ENCODE data around the gene CNIH3.

The CNIH3 gene

DNA sequence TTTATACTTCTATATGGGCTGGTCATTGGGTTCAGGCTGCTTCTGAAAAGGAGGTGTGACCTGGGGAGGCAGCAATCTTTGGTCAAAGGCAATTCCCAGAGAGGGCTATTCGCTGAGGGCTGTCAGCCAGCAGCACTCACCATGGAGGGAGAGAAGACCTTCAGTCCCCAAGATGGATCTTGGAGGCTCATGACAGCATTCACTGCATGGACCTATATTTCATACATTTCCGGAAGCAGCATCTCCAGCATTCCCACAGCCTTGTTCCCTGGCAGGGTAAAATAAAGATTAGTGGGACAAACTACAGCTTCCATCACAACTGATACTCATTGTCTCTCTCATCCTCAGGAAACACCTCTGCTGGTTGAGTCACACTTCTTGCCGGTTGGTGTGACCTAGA lies 146.6 kb downstream of the CNIH3 start:
- H3K4me3 ChIP-seq (ENCODE audit: low read depth, low read length, poor library complexity, severe bottlenecking), result no peak overlapping the region

DNA sequence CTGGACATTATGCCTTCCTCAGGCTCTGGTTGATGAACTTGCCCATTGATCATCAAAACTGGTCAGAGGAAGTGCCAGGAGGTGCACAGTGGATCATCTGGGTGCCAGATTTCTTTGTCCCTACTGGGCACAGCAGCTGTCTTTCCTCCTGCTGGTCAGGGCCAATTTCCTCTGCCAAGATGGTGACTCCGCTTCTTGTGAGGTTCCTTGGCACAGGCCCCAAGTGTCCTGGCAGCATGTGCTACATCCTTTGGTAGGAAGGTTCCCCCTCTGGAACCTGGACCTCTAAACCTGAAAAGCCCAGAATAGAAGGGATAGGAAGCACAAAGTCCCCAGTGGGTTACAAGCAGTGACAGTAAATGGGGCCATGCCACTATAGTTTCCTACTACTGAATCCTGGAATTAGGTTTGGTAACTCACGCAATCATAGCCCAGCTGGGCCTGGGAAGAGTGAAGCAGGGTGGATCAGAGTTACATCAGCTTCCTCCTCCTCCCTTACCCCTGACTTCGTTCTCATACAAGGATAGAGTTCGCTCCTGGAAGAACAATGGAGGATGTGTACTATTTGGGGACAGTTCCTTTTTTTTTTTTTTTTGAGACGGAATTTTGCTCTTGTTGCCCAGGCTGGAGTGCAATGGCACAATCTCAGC lies 147.1 kb downstream of the CNIH3 start:
- TF ChIP-seq, protein P1, sequence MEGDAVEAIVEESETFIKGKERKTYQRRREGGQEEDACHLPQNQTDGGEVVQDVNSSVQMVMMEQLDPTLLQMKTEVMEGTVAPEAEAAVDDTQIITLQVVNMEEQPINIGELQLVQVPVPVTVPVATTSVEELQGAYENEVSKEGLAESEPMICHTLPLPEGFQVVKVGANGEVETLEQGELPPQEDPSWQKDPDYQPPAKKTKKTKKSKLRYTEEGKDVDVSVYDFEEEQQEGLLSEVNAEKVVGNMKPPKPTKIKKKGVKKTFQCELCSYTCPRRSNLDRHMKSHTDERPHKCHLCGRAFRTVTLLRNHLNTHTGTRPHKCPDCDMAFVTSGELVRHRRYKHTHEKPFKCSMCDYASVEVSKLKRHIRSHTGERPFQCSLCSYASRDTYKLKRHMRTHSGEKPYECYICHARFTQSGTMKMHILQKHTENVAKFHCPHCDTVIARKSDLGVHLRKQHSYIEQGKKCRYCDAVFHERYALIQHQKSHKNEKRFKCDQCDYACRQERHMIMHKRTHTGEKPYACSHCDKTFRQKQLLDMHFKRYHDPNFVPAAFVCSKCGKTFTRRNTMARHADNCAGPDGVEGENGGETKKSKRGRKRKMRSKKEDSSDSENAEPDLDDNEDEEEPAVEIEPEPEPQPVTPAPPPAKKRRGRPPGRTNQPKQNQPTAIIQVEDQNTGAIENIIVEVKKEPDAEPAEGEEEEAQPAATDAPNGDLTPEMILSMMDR (IDR thresholded peaks at IDR 0.05; ENCODE audit: low read length), result no peak
- no peak for TF ChIP-seq EZH2 (IDR thresholded peaks at IDR 0.05; ENCODE audit: borderline replicate concordance, low read length)
- Histone ChIP-seq H3K9me2 (ENCODE audit: low read depth, low read length) (no peaks in the 10 kb centered on the region), H4K20me1 (ENCODE audit: insufficient read depth, low read length) (no peaks in the 10 kb centered on the region), H3K27me3 (ENCODE audit: insufficient read depth, low read length) (no peaks in the 10 kb centered on the region), H2AFZ (ENCODE audit: low read length) (no peak overlapping the region), H3K4me3 (ENCODE audit: low read depth, low read length, poor library complexity, severe bottlenecking) (no peak overlapping the region), H3K4me1 (ENCODE audit: insufficient read depth, low read length, severe bottlenecking) (no peaks in the 10 kb centered on the region), H3K9me3 (ENCODE audit: low read length) (no peaks in the 10 kb centered on the region), H3K4me2 (ENCODE audit: low read length) (no peak overlapping the region), H3F3A (ENCODE audit: insufficient read depth, low read length) (no peaks in the 10 kb centered on the region), H3K79me2 (ENCODE audit: insufficient read depth, low read length) (no peaks in the 10 kb centered on the region), H3K27ac (ENCODE audit: low read depth, low read length, poor library complexity, severe bottlenecking) (no peak overlapping the region), H3K36me3 (ENCODE audit: insufficient read depth, low read length) (no peaks in the 10 kb centered on the region), H3K9ac (ENCODE audit: low read length) (no peak overlapping the region)

More for the DNA sequence above, 146.6 kb downstream of the CNIH3 start:
- Histone ChIP-seq H3K4me2 (ENCODE audit: low read length) (no peak overlapping the region), H3K27ac (ENCODE audit: low read depth, low read length, poor library complexity, severe bottlenecking) (no peak overlapping the region), H3K36me3 (ENCODE audit: insufficient read depth, low read length) (no peaks in the 10 kb centered on the region), H3K9me3 (ENCODE audit: low read length) (no peaks in the 10 kb centered on the region), H3F3A (ENCODE audit: insufficient read depth, low read length) (no peaks in the 10 kb centered on the region), H4K20me1 (ENCODE audit: insufficient read depth, low read length) (no peaks in the 10 kb centered on the region), H3K9ac (ENCODE audit: low read length) (no peak overlapping the region), H3K9me2 (ENCODE audit: low read depth, low read length) (no peaks in the 10 kb centered on the region), H2AFZ (ENCODE audit: low read length) (no peak overlapping the region), H3K79me2 (ENCODE audit: insufficient read depth, low read length) (no peaks in the 10 kb centered on the region), H3K4me1 (ENCODE audit: insufficient read depth, low read length, severe bottlenecking) (no peaks in the 10 kb centered on the region), H3K27me3 (ENCODE audit: insufficient read depth, low read length) (no peaks in the 10 kb centered on the region)
- TF ChIP-seq EZH2 (IDR thresholded peaks at IDR 0.05; ENCODE audit: borderline replicate concordance, low read length), result no peak
- TF ChIP-seq, protein P1 (IDR thresholded peaks at IDR 0.05; ENCODE audit: low read length), result no peak

DNA sequence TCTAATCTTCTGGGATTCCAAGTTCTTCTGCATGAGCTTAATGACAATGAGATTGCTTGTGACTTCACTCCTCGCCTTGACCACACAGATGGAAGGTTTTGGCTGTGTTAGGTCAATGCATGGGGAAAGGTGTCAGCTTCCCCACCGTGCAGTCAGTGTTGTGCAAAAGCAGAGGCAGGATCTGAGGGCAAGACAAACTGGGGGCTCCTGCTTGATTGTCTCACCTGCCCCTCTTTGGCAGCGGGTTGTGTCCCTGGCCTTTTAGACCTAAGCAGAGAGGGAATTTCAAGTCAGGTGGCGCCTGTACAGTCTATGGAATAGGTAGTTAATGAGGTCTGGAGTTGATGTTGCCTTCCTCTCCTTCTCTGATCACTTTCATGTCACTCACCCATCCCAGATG lies 150.1 kb downstream of the CNIH3 start:
- no peaks in the 10 kb centered on the region for H3K9me2 ChIP-seq (ENCODE audit: low read depth, low read length)
- H3K4me3 ChIP-seq (ENCODE audit: low read depth, low read length, poor library complexity, severe bottlenecking), result no peak overlapping the region
- H4K20me1 ChIP-seq (ENCODE audit: insufficient read depth, low read length), result no peaks in the 10 kb centered on the region
- H3K9ac ChIP-seq (ENCODE audit: low read length), result no peak overlapping the region
- no peak overlapping the region for H3K27ac ChIP-seq (ENCODE audit: low read depth, low read length, poor library complexity, severe bottlenecking)
- no peaks in the 10 kb centered on the region for H3K79me2 ChIP-seq (ENCODE audit: insufficient read depth, low read length)
- H3K27me3 ChIP-seq (ENCODE audit: insufficient read depth, low read length), result no peaks in the 10 kb centered on the region
- TF ChIP-seq EZH2 (IDR thresholded peaks at IDR 0.05; ENCODE audit: borderline replicate concordance, low read length), result no peak
- TF ChIP-seq, protein P1 (IDR thresholded peaks at IDR 0.05; ENCODE audit: low read length), result no peak
- no peaks in the 10 kb centered on the region for H3F3A ChIP-seq (ENCODE audit: insufficient read depth, low read length)
- no peak overlapping the region for H3K4me2 ChIP-seq (ENCODE audit: low read length)
- no peaks in the 10 kb centered on the region for H3K4me1 ChIP-seq (ENCODE audit: insufficient read depth, low read length, severe bottlenecking)
- H3K9me3 ChIP-seq (ENCODE audit: low read length), result no peaks in the 10 kb centered on the region
- no peaks in the 10 kb centered on the region for H3K36me3 ChIP-seq (ENCODE audit: insufficient read depth, low read length)
- no peak overlapping the region for H2AFZ ChIP-seq (ENCODE audit: low read length)

All from OCI-LY1 (cell line).